Measurements from ENCODE around the gene PPHLN1.

DNA sequence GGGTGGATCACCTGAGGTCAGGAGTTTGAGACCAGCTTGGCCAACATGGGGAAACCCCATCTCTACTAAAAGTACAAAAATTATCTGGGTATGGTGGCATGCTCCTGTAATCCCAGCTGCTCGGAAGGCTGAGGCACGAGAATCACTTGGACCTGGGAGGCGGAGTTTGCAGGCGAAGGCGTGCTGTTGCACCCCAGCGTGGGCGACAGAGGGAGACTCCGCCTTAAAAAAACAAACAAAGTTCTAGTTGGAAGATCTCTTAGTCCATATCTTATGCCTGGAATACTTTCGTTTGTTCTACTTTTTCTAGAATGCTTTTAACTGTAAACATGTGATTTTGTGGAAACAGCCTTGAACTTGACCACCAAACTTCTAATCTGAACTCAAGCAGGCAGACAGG, 38.7 kb downstream of the PPHLN1 start:
- TF ChIP-seq, protein P1, sequence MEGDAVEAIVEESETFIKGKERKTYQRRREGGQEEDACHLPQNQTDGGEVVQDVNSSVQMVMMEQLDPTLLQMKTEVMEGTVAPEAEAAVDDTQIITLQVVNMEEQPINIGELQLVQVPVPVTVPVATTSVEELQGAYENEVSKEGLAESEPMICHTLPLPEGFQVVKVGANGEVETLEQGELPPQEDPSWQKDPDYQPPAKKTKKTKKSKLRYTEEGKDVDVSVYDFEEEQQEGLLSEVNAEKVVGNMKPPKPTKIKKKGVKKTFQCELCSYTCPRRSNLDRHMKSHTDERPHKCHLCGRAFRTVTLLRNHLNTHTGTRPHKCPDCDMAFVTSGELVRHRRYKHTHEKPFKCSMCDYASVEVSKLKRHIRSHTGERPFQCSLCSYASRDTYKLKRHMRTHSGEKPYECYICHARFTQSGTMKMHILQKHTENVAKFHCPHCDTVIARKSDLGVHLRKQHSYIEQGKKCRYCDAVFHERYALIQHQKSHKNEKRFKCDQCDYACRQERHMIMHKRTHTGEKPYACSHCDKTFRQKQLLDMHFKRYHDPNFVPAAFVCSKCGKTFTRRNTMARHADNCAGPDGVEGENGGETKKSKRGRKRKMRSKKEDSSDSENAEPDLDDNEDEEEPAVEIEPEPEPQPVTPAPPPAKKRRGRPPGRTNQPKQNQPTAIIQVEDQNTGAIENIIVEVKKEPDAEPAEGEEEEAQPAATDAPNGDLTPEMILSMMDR (IDR thresholded peaks at IDR 0.05), result no peak
- no peak for TF ChIP-seq POLR2A (IDR thresholded peaks at IDR 0.05)
